CD4-positive, alpha-beta memory T cell (primary cell): ENCODE measurements around the gene ATP6AP1. TPM values are rescaled to one million over a fixed set of nuclear protein-coding genes. Genes with fewer than 3 reads are reported as not detected.

Source experiments
- CTCF ChIA-PET: fragments of 350-600 bp; sonication (Branson Sonifier 250); formaldehyde crosslinking; loops from one replicate; lab custom pipeline; 2021; ENCODE audit warnings: inconsistent platforms; ENCODE audit not compliant: partially characterized antibody; lab: Charles Lee
- POLR2A ChIA-PET: fragments of 350-600 bp; sonication (Branson Sonifier 250); formaldehyde crosslinking; loops from one replicate; lab custom pipeline; 2021; ENCODE audit not compliant: partially characterized antibody; lab: Charles Lee
- DNase-seq, 5 donors: peaks; one replicate each; pipeline versions ENCODE4 v3.0.0 to v3.0.0-alpha.2; 2020 to 2022; ENCODE audit warnings: mixed read lengths in 1 of 5
- H3K27ac ChIP-seq: one replicate; pipeline ENCODE4 v1.7.0; 2013; ENCODE audit warnings: low read depth, low read length
- H3K27me3 ChIP-seq: 2 replicates; pipeline ENCODE4 v1.7.0; 2013; ENCODE audit warnings: mild to moderate bottlenecking, low read length, moderate library complexity; ENCODE audit not compliant: insufficient read depth
- H3K36me3 ChIP-seq: 2 replicates; pipeline ENCODE4 v1.7.0; 2013; ENCODE audit warnings: mild to moderate bottlenecking, low read length, moderate library complexity; ENCODE audit not compliant: insufficient read depth
- H3K4me1 ChIP-seq: 2 replicates; pipeline ENCODE4 v1.7.0; 2013; ENCODE audit warnings: mild to moderate bottlenecking, low read length, moderate library complexity; ENCODE audit not compliant: insufficient read depth
- H3K4me3 ChIP-seq, 2 donors: one replicate each; pipeline ENCODE4 v1.7.0; 2013; ENCODE audit warnings: low read length in 2 of 2, mild to moderate bottlenecking in 1 of 2
- H3K9me3 ChIP-seq, 2 donors: one replicate each; pipeline ENCODE4 v1.7.0; 2013; ENCODE audit warnings: low read length in 2 of 2, control low read depth in 1 of 2; ENCODE audit not compliant: control insufficient read depth in 1 of 2
- H3K27ac Mint-ChIP-seq, 7 donors: one replicate each; pipeline ENCODE4 v1.8.0; 2020 to 2021; ENCODE audit warnings: mixed read lengths in 7 of 7, mild to moderate bottlenecking in 6 of 7, inconsistent platforms in 3 of 7, moderate library complexity in 3 of 7
- H3K27me3 Mint-ChIP-seq, 2 donors: one replicate each; pipeline ENCODE4 v1.8.0; 2020 to 2021; ENCODE audit warnings: mixed read lengths in 2 of 2
- H3K36me3 Mint-ChIP-seq, 2 donors: one replicate each; pipeline ENCODE4 v1.8.0; 2020 to 2021; ENCODE audit warnings: mixed read lengths in 2 of 2, inconsistent platforms in 1 of 2, mild to moderate bottlenecking in 1 of 2
- H3K4me1 Mint-ChIP-seq, 4 donors: one replicate each; pipeline ENCODE4 v1.8.0; 2020 to 2021; ENCODE audit warnings: mixed read lengths in 4 of 4, mild to moderate bottlenecking in 1 of 4
- H3K4me3 Mint-ChIP-seq, 8 donors: one replicate each; pipeline ENCODE4 v1.8.0; 2020 to 2021; ENCODE audit warnings: mixed read lengths in 8 of 8, mild to moderate bottlenecking in 7 of 8, moderate library complexity in 6 of 8, inconsistent platforms in 3 of 8
- H3K9me3 Mint-ChIP-seq, 8 donors: one replicate each; pipeline ENCODE4 v1.8.0; 2020 to 2021; ENCODE audit warnings: mixed read lengths in 8 of 8, mild to moderate bottlenecking in 5 of 8, inconsistent platforms in 3 of 8, moderate library complexity in 1 of 8
- intact Hi-C: fragments of 100-400 bp; cut with micrococcal nuclease; formaldehyde crosslinking; loops from one replicate; pipeline ENCODE4 v1.15.1; 2023
- microRNA-seq: library from miRNA; unstranded; fragments of <30 nt; microRNA quantifications from one replicate; pipeline ENCODE4 v1.2.0, GENCODE V29; 2021; ENCODE audit warnings: borderline replicate concordance, borderline number of aligned reads, borderline microRNAs expressed, mixed read lengths
- polyA plus RNA-seq, 2 donors: library from polyadenylated mRNA; unstranded; fragments of 300-500 nt; fragmentation: Illumina TruSeq; gene quantifications; one replicate each; pipeline ENCODE4 v1.2.3, GENCODE V29; 2021
- total RNA-seq, 2 experiments: library from RNA; stranded (reverse); gene quantifications; one replicate each; pipeline ENCODE4 v1.2.3, GENCODE V29; 2021

ATP6AP1 gene
- total and polyA plus RNA-seq, 4 experiments from 2014 or later: 60.4 to 149 (median 88.4) TPM

DNA sequence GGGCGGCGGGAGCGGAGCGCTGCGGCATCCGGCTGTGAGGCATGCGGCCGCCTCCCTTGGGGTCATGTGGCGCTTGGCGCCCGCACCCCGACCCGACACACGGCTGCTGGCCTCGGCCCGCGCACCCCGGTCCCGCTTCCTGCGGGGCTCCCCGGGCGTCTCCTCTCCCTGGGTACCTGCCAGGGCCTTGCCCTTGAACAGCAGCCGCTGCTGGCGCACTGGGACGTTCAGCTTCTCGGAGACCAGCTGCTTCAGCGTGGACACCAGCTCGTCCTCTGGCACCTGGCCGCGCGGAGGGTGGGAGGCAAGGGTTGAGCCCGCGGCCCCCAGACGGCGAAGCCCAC is 57.5 kb downstream of the ATP6AP1 start:
- H3K36me3 ChIP-seq: no peaks in the 10 kb centered on the region
- H3K27ac ChIP-seq: peak overlapping the region; percentile 62
- Mint-ChIP-seq H3K36me3 (peaks cover 0 to 8% of the 10 kb centered on the region in 2 donors), H3K4me1 (peaks cover 5 to 45% (median 16%) of the 10 kb centered on the region in 4 donors), H3K4me3 (peak overlapping the region in 3 of 8 donors; percentile 36 to 66 (median 47)), H3K9me3 (no peaks in the 10 kb centered on the region), H3K27ac (no peak overlapping the region), H3K27me3 (no peaks in the 10 kb centered on the region)
- intact Hi-C loops: no loop called here
- CTCF ChIA-PET: interaction anchor here (3.4 kb wide), 1 partner anchor 41 kb away, joined by 10 read pairs; no protein-coding TSS in a partner anchor
- H3K4me3 ChIP-seq: peak overlapping the region in 1 of 2 donors; percentile 47
- no peaks in the 10 kb centered on the region for H3K27me3 ChIP-seq
- POLR2A ChIA-PET: interaction anchor here (1.0 to 8.9 kb wide), 16 partner anchors 9 to 515 kb away, joined by 3 to 111 read pairs (median 6); partner anchors contain the start of genes ATP6AP1, FAM3A, G6PD and HCFC1
- DNase-seq: peak; percentile 29 to 54 (median 35)
- H3K9me3 ChIP-seq: no peaks in the 10 kb centered on the region
- H3K4me1 ChIP-seq: peaks cover 44% of the 10 kb centered on the region

Small RNAs within 50 kb of the gene (microRNA-seq; reads per million reads assigned to microRNA genes)
- not detected for gene MIR6858

Other genes with a start within 250 kb of the ATP6AP1 start
- gene OPN1MW, start 246.1 kb upstream of the ATP6AP1 start, total RNA-seq: not detected
- gene OPN1MW, start 246.1 kb upstream of the ATP6AP1 start, polyA plus RNA-seq: not detected
- not detected for gene OPN1MW2, start 208.9 kb upstream of the ATP6AP1 start, total RNA-seq
- gene OPN1MW2, start 208.9 kb upstream of the ATP6AP1 start, polyA plus RNA-seq: not detected
- not detected for gene OPN1MW3, start 171.1 kb upstream of the ATP6AP1 start, total RNA-seq
- not detected for gene OPN1MW3, start 171.1 kb upstream of the ATP6AP1 start, polyA plus RNA-seq
- not detected for gene TEX28, start 133.6 kb upstream of the ATP6AP1 start, total RNA-seq
- gene TEX28, start 133.6 kb upstream of the ATP6AP1 start, polyA plus RNA-seq: not detected
- gene TKTL1, start 132.9 kb upstream of the ATP6AP1 start, total RNA-seq: 1 to 10 TPM in 1 of 2 experiments, under 1 TPM in 1; 0.32 to 1.9 TPM
- gene TKTL1, start 132.9 kb upstream of the ATP6AP1 start, polyA plus RNA-seq: 10 to 100 TPM; 19.3 to 44.1 TPM
- gene FLNA, start 54.0 kb upstream of the ATP6AP1 start, total RNA-seq: 100 to 1,000 TPM; 839 to 871 TPM
- 100 to 1,000 TPM in 1 of 2 donors, 10 to 100 TPM in 1; 87.4 to 683 TPM for gene FLNA, start 54.0 kb upstream of the ATP6AP1 start, polyA plus RNA-seq
- gene EMD, start 49.4 kb upstream of the ATP6AP1 start, total RNA-seq: 10 to 100 TPM; 84.3 to 88.7 TPM
- gene EMD, start 49.4 kb upstream of the ATP6AP1 start, polyA plus RNA-seq: 10 to 100 TPM; 30.3 to 38.2 TPM
- gene RPL10, start 30.3 kb upstream of the ATP6AP1 start, total RNA-seq: 1,000 to 10,000 TPM; 5,157 to 5,386 TPM
- gene RPL10, start 30.3 kb upstream of the ATP6AP1 start, polyA plus RNA-seq: 1,000 to 10,000 TPM; 4,018 to 5,740 TPM
- 10 to 100 TPM; 25.3 to 26.3 TPM for gene DNASE1L1, start 19.4 kb upstream of the ATP6AP1 start, total RNA-seq
- gene DNASE1L1, start 19.4 kb upstream of the ATP6AP1 start, polyA plus RNA-seq: 10 to 100 TPM; 14.0 to 16.2 TPM
- gene TAFAZZIN, start 17.1 kb upstream of the ATP6AP1 start, total RNA-seq: 100 to 1,000 TPM; 139 to 141 TPM
- 10 to 100 TPM; 47.3 to 48.2 TPM for gene TAFAZZIN, start 17.1 kb upstream of the ATP6AP1 start, polyA plus RNA-seq
- gene GDI1, start 8.5 kb downstream of the ATP6AP1 start, total RNA-seq: 100 to 1,000 TPM; 212 to 220 TPM
- gene GDI1, start 8.5 kb downstream of the ATP6AP1 start, polyA plus RNA-seq: 10 to 100 TPM; 48.2 to 63.9 TPM
- 10 to 100 TPM; 65.2 to 70.3 TPM for gene FAM50A, start 15.5 kb downstream of the ATP6AP1 start, total RNA-seq
- 10 to 100 TPM; 35.6 to 68.1 TPM for gene FAM50A, start 15.5 kb downstream of the ATP6AP1 start, polyA plus RNA-seq
- 10 to 100 TPM; 78.8 to 90.3 TPM for gene PLXNA3, start 29.6 kb downstream of the ATP6AP1 start, total RNA-seq
- 1 to 10 TPM in 1 of 2 donors, under 1 TPM in 1; 0.29 to 1.2 TPM for gene PLXNA3, start 29.6 kb downstream of the ATP6AP1 start, polyA plus RNA-seq
- gene LAGE3, start 50.6 kb downstream of the ATP6AP1 start, total RNA-seq: 10 to 100 TPM; 18.5 to 19.3 TPM
- 10 to 100 TPM; 46.0 to 58.0 TPM for gene LAGE3, start 50.6 kb downstream of the ATP6AP1 start, polyA plus RNA-seq
- gene UBL4A, start 57.9 kb downstream of the ATP6AP1 start, total RNA-seq: 10 to 100 TPM; 33.2 to 41.3 TPM
- gene UBL4A, start 57.9 kb downstream of the ATP6AP1 start, polyA plus RNA-seq: 10 to 100 TPM; 56.9 to 66.8 TPM
- gene SLC10A3, start 62.0 kb downstream of the ATP6AP1 start, total RNA-seq: 10 to 100 TPM; 22.5 to 23.7 TPM
- gene SLC10A3, start 62.0 kb downstream of the ATP6AP1 start, polyA plus RNA-seq: 10 to 100 TPM; 61.4 to 62.3 TPM
- 10 to 100 TPM; 51.0 to 51.8 TPM for gene FAM3A, start 87.6 kb downstream of the ATP6AP1 start, total RNA-seq
- gene FAM3A, start 87.6 kb downstream of the ATP6AP1 start, polyA plus RNA-seq: 10 to 100 TPM; 18.4 to 20.2 TPM
- gene G6PD, start 118.2 kb downstream of the ATP6AP1 start, total RNA-seq: 10 to 100 TPM; 45.4 to 46.0 TPM
- 1 to 10 TPM; 1.7 to 3.8 TPM for gene G6PD, start 118.2 kb downstream of the ATP6AP1 start, polyA plus RNA-seq
- 10 to 100 TPM; 44.4 to 44.7 TPM for gene IKBKG, start 118.9 kb downstream of the ATP6AP1 start, total RNA-seq
- gene IKBKG, start 118.9 kb downstream of the ATP6AP1 start, polyA plus RNA-seq: 10 to 100 TPM; 28.2 to 34.6 TPM
- gene CTAG1A, start 156.5 kb downstream of the ATP6AP1 start, total RNA-seq: not detected
- not detected for gene CTAG1A, start 156.5 kb downstream of the ATP6AP1 start, polyA plus RNA-seq
- not detected for gene CTAG1B, start 190.6 kb downstream of the ATP6AP1 start, total RNA-seq
- not detected for gene CTAG1B, start 190.6 kb downstream of the ATP6AP1 start, polyA plus RNA-seq
- gene CTAG2, start 224.9 kb downstream of the ATP6AP1 start, total RNA-seq: not detected
- not detected for gene CTAG2, start 224.9 kb downstream of the ATP6AP1 start, polyA plus RNA-seq